HepG2 (cell line): Measurements from ENCODE around the gene TUBGCP5. TPM values are rescaled to one million over a fixed set of nuclear protein-coding genes. Genes with fewer than 3 reads are reported as not detected.

Experiments
- ATAC-seq: fragments of 200-7000 bp; cut with Tn5 transposase; 3 replicates; pipeline ENCODE4 v1.9.1; 2020; ENCODE audit warnings: mild to moderate bottlenecking, moderate library complexity
- BruUV-seq: library from RNA; stranded (reverse); fragments of 400-500 nt; replicated peaks from 2 replicates; lab custom pipeline; 2021; lab: Mats Ljungman, UMichigan
- CTCF ChIA-PET: fragments of 300-600 bp; formaldehyde crosslinking; extraction: SDS; loops from one replicate; lab custom pipeline; 2021; ENCODE audit warnings: low total read pairs, inconsistent platforms, low intra/inter-chr PET ratio; lab: Yijun Ruan, JAX
- POLR2A ChIA-PET: fragments of 350-600 bp; sonication (Branson Sonifier 250); formaldehyde crosslinking; loops from one replicate; lab custom pipeline; 2020; ENCODE audit warnings: antibody characterized with exemption, inconsistent platforms; lab: Yijun Ruan, JAX
- DNase-seq: peaks from one replicate; pipeline ENCODE4 v3.0.0-alpha.2; 2015; ENCODE audit warnings: low spot score
- FAIRE-seq: peaks from 3 replicates; lab custom pipeline; 2011; peaks lifted over from hg19 to GRCh38; lab: Jason Lieb, UNC
- H2AFZ ChIP-seq: one replicate; pipeline ENCODE4 v1.6.1; 2011; ENCODE audit warnings: low read length, inconsistent platforms
- H3K27ac ChIP-seq: fragments of 300-600 bp; 3 replicates; pipeline ENCODE4 v1.8.0; 2011; ENCODE audit warnings: mixed run types, mild to moderate bottlenecking, mixed read lengths, low read length, inconsistent platforms; ENCODE audit not compliant: insufficient read depth; ENCODE audit errors: extremely low read length
- H3K27me3 ChIP-seq, 2 experiments: fragments of 200-600 bp in 1 of 2; 2 replicates in 1 of 2; 3 replicates in 1 of 2; pipeline versions ENCODE4 v1.6.0 to v1.8.0; 2011; ENCODE audit warnings: low read length in 2 of 2, mild to moderate bottlenecking in 2 of 2, moderate library complexity in 2 of 2, inconsistent platforms in 1 of 2; ENCODE audit not compliant: insufficient read depth in 2 of 2, control insufficient read depth in 1 of 2
- H3K36me3 ChIP-seq, 2 experiments: fragments of 200-600 bp in 1 of 2; replicated peaks in 1 of 2; 2 replicates in 1 of 2; 3 replicates in 1 of 2; pipeline versions ENCODE4 v1.5.1 to v1.8.0; 2011; ENCODE audit warnings: low read length in 2 of 2, inconsistent platforms in 1 of 2; ENCODE audit not compliant: insufficient read depth in 2 of 2, control insufficient read depth in 1 of 2
- H3K4me1 ChIP-seq: 2 replicates; pipeline ENCODE4 v1.5.1; 2012; ENCODE audit warnings: low read length, inconsistent platforms; ENCODE audit not compliant: insufficient read depth
- H3K4me2 ChIP-seq: 2 replicates; pipeline ENCODE4 v1.6.0; 2011; ENCODE audit warnings: low read depth, low read length, inconsistent platforms
- H3K4me3 ChIP-seq, 3 experiments: fragments of 200-600 bp in 1 of 3; sonication (generic), shearing (Covaris generic) in 1 of 3; replicated peaks in 1 of 3; 2 replicates each; pipeline ENCODE4 v1.5.1; 2011 to 2016; ENCODE audit warnings: low read length in 3 of 3, inconsistent platforms in 2 of 3, low read depth in 2 of 3, mild to moderate bottlenecking in 2 of 3, control low read depth in 1 of 3, mixed read lengths in 1 of 3; ENCODE audit not compliant: insufficient read depth in 1 of 3
- H3K79me2 ChIP-seq: one replicate; pipeline ENCODE4 v1.6.1; 2011; ENCODE audit warnings: low read length, inconsistent platforms; ENCODE audit not compliant: insufficient read depth
- H3K9ac ChIP-seq: 2 replicates; pipeline ENCODE4 v1.6.0; 2011; ENCODE audit warnings: mild to moderate bottlenecking, low read depth, low read length, inconsistent platforms; ENCODE audit not compliant: insufficient read depth
- H3K9me3 ChIP-seq: 2 replicates; pipeline ENCODE4 v1.5.1; 2012; ENCODE audit warnings: mild to moderate bottlenecking, low read length
- H4K20me1 ChIP-seq: 2 replicates; pipeline ENCODE4 v1.6.0; 2011; ENCODE audit warnings: inconsistent platforms, mild to moderate bottlenecking, low read length, moderate library complexity; ENCODE audit not compliant: insufficient read depth
- CREB3 ChIP-seq: sonication (generic); formaldehyde crosslinking; IDR thresholded peaks from 2 replicates; pipeline ENCODE4 v1.5.0; 2020; ENCODE audit warnings: missing genetic modification reagents
- ELK4 ChIP-seq: sonication (generic); formaldehyde crosslinking; IDR thresholded peaks from 2 replicates; pipeline ENCODE4 v1.9.0; 2021; ENCODE audit warnings: missing genetic modification reagents, borderline replicate concordance
- HCFC1 ChIP-seq: fragments of 150-350 bp; IDR thresholded peaks from 2 replicates; pipeline ENCODE4 v1.6.1; 2014; ENCODE audit warnings: low read depth, low read length
- SP5 ChIP-seq: IDR thresholded peaks from 2 replicates; pipeline ENCODE4 v1.6.1; 2016; ENCODE audit warnings: low read depth, borderline replicate concordance
- ZFP36 ChIP-seq: fragments of 150-350 bp; IDR thresholded peaks from 2 replicates; pipeline ENCODE4 v1.6.1; 2018; ENCODE audit warnings: borderline replicate concordance, low read length, low read depth; ENCODE audit not compliant: partially characterized antibody
- ZNF576 ChIP-seq: sonication (generic); formaldehyde crosslinking; IDR thresholded peaks from 2 replicates; pipeline ENCODE4 v1.4.0; 2020; ENCODE audit warnings: mild to moderate bottlenecking, missing genetic modification reagents
- ZNF607 ChIP-seq: sonication (generic); formaldehyde crosslinking; IDR thresholded peaks from 2 replicates; pipeline ENCODE4 v1.5.1; 2020; ENCODE audit warnings: missing genetic modification reagents, mild to moderate bottlenecking, borderline replicate concordance
- ZNF841 ChIP-seq: sonication (generic); formaldehyde crosslinking; IDR thresholded peaks from 2 replicates; pipeline ENCODE4 v1.8.1; 2023; ENCODE audit warnings: missing genetic modification reagents, borderline replicate concordance
- WGBS: methylation state at CpG from one replicate; pipeline ENCODE4 v1.1.6; 2017; ENCODE audit warnings: low lambda C conversion rate; 5-methylcytosine and 5-hydroxymethylcytosine counted together
- in situ Hi-C: cut with HindIII; loops from 2 replicates; pipeline ENCODE4 v1.10.0; 2017; ENCODE audit warnings: low pct_unique_long_range_greater_than_20kb; ENCODE audit not compliant: extremely low pct_ligation_motif_present
- intact Hi-C: fragments of 100-400 bp; cut with micrococcal nuclease; formaldehyde crosslinking; loops from one replicate; pipeline ENCODE4 v1.10.0; 2022; ENCODE audit not compliant: unreplicated experiment
- polyA plus RNA-seq, 8 experiments: library from polyadenylated mRNA; depleted of rRNA in 3 of 8; stranded (reverse) in 7 of 8; unstranded in 1 of 8; fragments of >200 nt; fragmentation: Illumina TruSeq in 4 of 8; extraction: Trizol in 4 of 8; gene quantifications; 2 replicates each; pipeline versions ENCODE4 v1.2.1 to v1.2.3, GENCODE V29; 2011 to 2016; ENCODE audit warnings: low read depth in 4 of 8, missing spikeins in 1 of 8, mixed read lengths in 1 of 8; ENCODE audit not compliant: insufficient read depth in 1 of 8
- total RNA-seq, 5 experiments: library from RNA; depleted of rRNA; stranded (reverse); fragments of >200 nt; fragmentation: Illumina TruSeq; extraction: Trizol; gene quantifications; 2 replicates each; pipeline ENCODE4 v1.2.3, GENCODE V29; 2016; ENCODE audit warnings: low read depth in 1 of 5

Gene TUBGCP5
- total and polyA plus RNA-seq, 2 of the 13 experiments (the other 11 are each of a cell fraction or from before 2014, with no cell fraction given): 7.2 to 25.0 TPM

GRCh38 chr15:22958487-22959280, 80.7 kb downstream of the TUBGCP5 start (continued):
- TF ChIP-seq CREB3 (no peak), ELK4 (CRISPR knock-in tag) (no peak), ZNF576 (no peak), HCFC1 (no peak), SP5 (CRISPR knock-in tag) (no peak)

GRCh38 chr15:22956978-22957260, 82.5 kb downstream of the TUBGCP5 start:
- ChIA-PET POLR2A (no interaction called here), CTCF (no interaction called here)
- Histone ChIP-seq H2AFZ (no peak overlapping the region), H3K4me2 (no peak overlapping the region), H3K9ac (no peak overlapping the region), H4K20me1 (peaks cover 29% of the 10 kb centered on the region; the same call in 1 of the 2 replicates), H3K4me3 (no peak overlapping the region), H3K4me1 (peaks cover 32% of the 10 kb centered on the region), H3K36me3 (no peaks in the 10 kb centered on the region; a peak in 2 of 5 replicates), H3K27ac (no peak overlapping the region), H3K27me3 (no peaks in the 10 kb centered on the region), H3K9me3 (no peaks in the 10 kb centered on the region), H3K79me2 (peaks cover 59% of the 10 kb centered on the region)
- in situ Hi-C loops (no loop called here), intact Hi-C loops (loop anchor here (5.0 kb wide), 1 partner anchor 510 kb away; no protein-coding TSS in a partner anchor)
- TF ChIP-seq ZFP36 (no peak), ZNF607 (CRISPR knock-in tag) (no peak), ZNF841 (CRISPR knock-in tag) (no peak)
- ATAC-seq (no peak), DNase-seq (no peak), FAIRE-seq (no peak)
- WGBS: 98% methylated on average over 12 of the region's 14 CpGs
- no TSS peak for BruUV-seq
